PC-9 (cell line): Measurements from ENCODE around the gene AP3S1.

Source experiments
- CTCF ChIP-seq: fragments of 200-600 bp; sonication (generic); conservative IDR thresholded peaks from 2 replicates; pipeline ENCODE4 v1.6.1; 2017; ENCODE audit warnings: mixed run types, antibody characterized with exemption, mild to moderate bottlenecking, moderate library complexity
- EZH2 ChIP-seq: fragments of 200-600 bp; sonication (generic); IDR thresholded peaks from 2 replicates; pipeline ENCODE4 v1.8.0; 2017; ENCODE audit warnings: antibody characterized with exemption, low read depth

GRCh38 chr5:115892021-115892420, 50.3 kb downstream of the AP3S1 start:
- no peak for TF ChIP-seq CTCF
- no peak for TF ChIP-seq EZH2
